ENCODE measurements around the gene CFAP91.

Gene CFAP91

DNA sequence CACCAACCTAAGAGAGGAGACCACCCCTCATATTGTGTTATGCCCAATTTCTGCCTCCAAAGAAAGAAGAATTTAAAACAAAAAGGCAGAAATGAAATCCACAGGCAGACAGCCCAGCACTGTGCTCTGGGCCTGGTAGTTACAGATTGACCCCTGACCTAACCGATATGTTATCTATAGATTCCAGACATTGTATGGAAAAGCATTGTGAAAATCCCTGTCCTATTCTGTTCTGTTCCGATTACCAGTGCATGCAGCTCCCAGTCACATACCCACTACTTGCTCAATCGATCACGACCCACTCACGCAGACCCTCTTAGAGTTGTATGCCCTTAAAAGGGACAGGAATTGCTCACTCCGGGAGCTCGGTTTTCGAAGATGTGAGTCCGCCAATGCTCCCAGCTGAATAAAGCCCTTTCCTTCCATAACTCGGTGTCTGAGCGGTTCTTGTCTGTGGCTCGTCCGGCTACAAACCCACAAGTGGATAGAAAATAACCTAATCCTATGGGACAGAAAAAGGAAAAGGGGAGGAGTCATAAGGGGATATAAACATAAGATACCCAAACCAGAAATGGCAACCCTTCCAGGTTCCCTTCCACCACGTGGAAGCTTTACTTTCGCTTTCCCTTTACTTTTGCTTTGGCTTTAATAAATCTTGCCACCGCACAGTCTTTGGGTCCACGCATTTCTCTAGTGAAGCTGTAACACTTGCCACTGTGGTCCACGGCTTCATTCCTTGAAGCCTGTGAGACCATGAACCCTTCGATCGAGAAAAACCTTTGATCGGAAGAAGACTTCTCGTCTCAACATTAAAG, 1.7 kb upstream of the CFAP91 start:
- DNase-seq (ENCODE audit: low read depth), result no peak
- TF ChIP-seq, protein P1, sequence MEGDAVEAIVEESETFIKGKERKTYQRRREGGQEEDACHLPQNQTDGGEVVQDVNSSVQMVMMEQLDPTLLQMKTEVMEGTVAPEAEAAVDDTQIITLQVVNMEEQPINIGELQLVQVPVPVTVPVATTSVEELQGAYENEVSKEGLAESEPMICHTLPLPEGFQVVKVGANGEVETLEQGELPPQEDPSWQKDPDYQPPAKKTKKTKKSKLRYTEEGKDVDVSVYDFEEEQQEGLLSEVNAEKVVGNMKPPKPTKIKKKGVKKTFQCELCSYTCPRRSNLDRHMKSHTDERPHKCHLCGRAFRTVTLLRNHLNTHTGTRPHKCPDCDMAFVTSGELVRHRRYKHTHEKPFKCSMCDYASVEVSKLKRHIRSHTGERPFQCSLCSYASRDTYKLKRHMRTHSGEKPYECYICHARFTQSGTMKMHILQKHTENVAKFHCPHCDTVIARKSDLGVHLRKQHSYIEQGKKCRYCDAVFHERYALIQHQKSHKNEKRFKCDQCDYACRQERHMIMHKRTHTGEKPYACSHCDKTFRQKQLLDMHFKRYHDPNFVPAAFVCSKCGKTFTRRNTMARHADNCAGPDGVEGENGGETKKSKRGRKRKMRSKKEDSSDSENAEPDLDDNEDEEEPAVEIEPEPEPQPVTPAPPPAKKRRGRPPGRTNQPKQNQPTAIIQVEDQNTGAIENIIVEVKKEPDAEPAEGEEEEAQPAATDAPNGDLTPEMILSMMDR (conservative IDR thresholded peaks at IDR 0.05; ENCODE audit: low read depth, low read length), result no peak
- no peak overlapping the region for H3K4me3 ChIP-seq (ENCODE audit: low read length)

DNA sequence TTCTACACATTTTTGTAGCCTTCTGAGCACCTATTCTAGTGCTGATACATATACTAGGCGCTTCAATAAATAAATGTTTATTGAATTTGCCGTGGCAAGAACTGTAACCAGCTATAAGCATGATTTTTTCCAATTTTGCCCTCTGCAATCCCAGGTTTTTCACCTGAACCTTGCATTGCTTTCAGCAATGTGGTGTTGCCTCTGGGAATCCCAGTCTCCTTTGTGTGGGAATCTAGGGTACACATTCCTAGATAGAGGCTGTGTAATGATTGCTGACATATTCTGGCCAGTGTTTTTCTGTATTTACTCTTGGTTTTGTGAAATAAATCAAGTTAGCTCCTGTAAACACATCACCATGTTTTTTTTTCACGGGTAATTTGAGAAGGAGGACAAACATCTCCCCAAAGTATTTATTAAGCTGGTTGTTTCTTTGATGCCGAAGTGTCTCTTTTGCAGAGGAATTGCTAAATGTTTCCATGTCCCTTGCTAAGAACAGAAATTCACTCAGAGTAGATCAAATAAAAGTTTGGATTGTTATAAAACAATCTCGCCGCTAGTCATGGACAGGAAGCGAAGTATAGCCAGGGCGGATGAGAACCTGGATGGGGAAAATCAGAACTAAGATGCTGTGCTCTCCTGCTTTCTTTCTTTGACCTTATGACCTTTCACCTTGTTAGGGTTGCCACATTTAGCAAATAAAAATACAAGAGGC, 1.2 kb downstream of the CFAP91 start:
- no peak overlapping the region for H3K4me3 ChIP-seq (ENCODE audit: low read length)
- no peak for DNase-seq (ENCODE audit: low read depth)
- TF ChIP-seq, protein P1 (conservative IDR thresholded peaks at IDR 0.05; ENCODE audit: low read depth, low read length), result no peak

DNA sequence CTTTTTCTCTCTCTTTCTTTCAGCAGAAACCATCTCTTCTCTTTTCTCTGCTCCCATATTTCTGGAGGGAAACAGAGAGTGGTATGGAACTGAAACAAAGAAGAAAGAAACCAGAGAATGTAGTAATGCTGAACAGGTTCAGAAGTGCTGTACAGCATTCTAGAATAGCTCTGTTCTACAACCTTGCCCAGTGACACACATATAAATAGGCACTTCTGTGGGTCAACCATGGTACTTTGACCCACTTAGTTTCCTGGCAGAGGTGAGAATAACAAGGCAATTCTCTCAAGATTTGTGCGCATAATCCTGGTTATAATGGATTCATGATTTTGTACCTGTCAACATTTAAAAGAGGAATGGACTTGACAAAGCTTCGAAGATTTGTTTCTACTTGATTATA, 12.3 kb downstream of the CFAP91 start:
- no peak for DNase-seq (ENCODE audit: low read depth)
- TF ChIP-seq, protein P1 (conservative IDR thresholded peaks at IDR 0.05; ENCODE audit: low read depth, low read length), result no peak
- H3K4me3 ChIP-seq (ENCODE audit: low read length), result no peak overlapping the region

- no peak overlapping the region for H3K4me3 ChIP-seq (ENCODE audit: low read length)
- TF ChIP-seq, protein P1 (conservative IDR thresholded peaks at IDR 0.05; ENCODE audit: low read depth, low read length), result no peak
- DNase-seq (ENCODE audit: low read depth), result no peak
These were observed 14.2 kb downstream of the CFAP91 start for GRCh38 chr3:119716998-119717397.

- TF ChIP-seq, protein P1 (conservative IDR thresholded peaks at IDR 0.05; ENCODE audit: low read depth, low read length), result no peak
- DNase-seq (ENCODE audit: low read depth), result no peak
- H3K4me3 ChIP-seq (ENCODE audit: low read length), result no peak overlapping the region
These were observed 14.7 kb downstream of the CFAP91 start for GRCh38 chr3:119717520-119717919.

- H3K4me3 ChIP-seq (ENCODE audit: low read length), result no peak overlapping the region
- TF ChIP-seq, protein P1 (conservative IDR thresholded peaks at IDR 0.05; ENCODE audit: low read depth, low read length), result no peak
- DNase-seq (ENCODE audit: low read depth), result no peak
These were observed 20.2 kb downstream of the CFAP91 start for GRCh38 chr3:119723022-119723421.
